ENCODE measurements around the gene HMG20A.

Gene HMG20A

GRCh38 chr15:77502379-77503095 lies 81.8 kb downstream of the HMG20A start:
- no peaks in the 10 kb centered on the region for H3K9me3 ChIP-seq (ENCODE audit: control insufficient read depth, low read length)
- H2AFZ ChIP-seq = no peak overlapping the region
- H3K36me3 ChIP-seq (ENCODE audit: control insufficient read depth, insufficient read depth, low read length) = no peaks in the 10 kb centered on the region
- peaks cover 13% of the 10 kb centered on the region for H3K4me1 ChIP-seq
- H3K27ac ChIP-seq = no peak overlapping the region
- H3K27me3 ChIP-seq (ENCODE audit: control insufficient read depth, insufficient read depth, low read length) = no peaks in the 10 kb centered on the region
- H3K4me2 ChIP-seq (ENCODE audit: low read length) = no peak overlapping the region
- H3K4me3 ChIP-seq (ENCODE audit: low read depth, low read length) = no peak overlapping the region
- TF ChIP-seq CTCF (IDR thresholded peaks at IDR 0.05) = no peak
- H3K79me2 ChIP-seq = no peaks in the 10 kb centered on the region
- no peak overlapping the region for H3K9ac ChIP-seq

GRCh38 chr15:77503240-77503639 lies 82.6 kb downstream of the HMG20A start:
- H3K79me2 ChIP-seq = no peaks in the 10 kb centered on the region
- H3K4me3 ChIP-seq (ENCODE audit: low read depth, low read length) = no peak overlapping the region
- TF ChIP-seq CTCF (IDR thresholded peaks at IDR 0.05) = no peak
- no peak overlapping the region for H3K27ac ChIP-seq
- H3K4me2 ChIP-seq (ENCODE audit: low read length) = no peak overlapping the region
- H3K36me3 ChIP-seq (ENCODE audit: control insufficient read depth, insufficient read depth, low read length) = no peaks in the 10 kb centered on the region
- no peak overlapping the region for H2AFZ ChIP-seq
- no peak overlapping the region for H3K9ac ChIP-seq
- H3K27me3 ChIP-seq (ENCODE audit: control insufficient read depth, insufficient read depth, low read length) = no peaks in the 10 kb centered on the region
- H3K4me1 ChIP-seq = peaks cover 14% of the 10 kb centered on the region
- no peaks in the 10 kb centered on the region for H3K9me3 ChIP-seq (ENCODE audit: control insufficient read depth, low read length)

GRCh38 chr15:77503764-77504163 lies 83.1 kb downstream of the HMG20A start:
- no peak overlapping the region for H3K27ac ChIP-seq
- no peak overlapping the region for H3K4me3 ChIP-seq (ENCODE audit: low read depth, low read length)
- no peak overlapping the region for H2AFZ ChIP-seq
- peaks cover 9% of the 10 kb centered on the region for H3K4me1 ChIP-seq
- H3K4me2 ChIP-seq (ENCODE audit: low read length) = no peak overlapping the region
- H3K9ac ChIP-seq = no peak overlapping the region
- TF ChIP-seq CTCF (IDR thresholded peaks at IDR 0.05) = no peak
- no peaks in the 10 kb centered on the region for H3K27me3 ChIP-seq (ENCODE audit: control insufficient read depth, insufficient read depth, low read length)
- H3K9me3 ChIP-seq (ENCODE audit: control insufficient read depth, low read length) = no peaks in the 10 kb centered on the region
- H3K36me3 ChIP-seq (ENCODE audit: control insufficient read depth, insufficient read depth, low read length) = no peaks in the 10 kb centered on the region
- no peaks in the 10 kb centered on the region for H3K79me2 ChIP-seq

GRCh38 chr15:77504306-77504705 lies 83.6 kb downstream of the HMG20A start:
- Histone ChIP-seq H3K36me3 (ENCODE audit: control insufficient read depth, insufficient read depth, low read length) (no peaks in the 10 kb centered on the region), H3K4me2 (ENCODE audit: low read length) (no peak overlapping the region), H2AFZ (no peak overlapping the region), H3K9me3 (ENCODE audit: control insufficient read depth, low read length) (no peaks in the 10 kb centered on the region), H3K9ac (no peak overlapping the region), H3K27ac (no peak overlapping the region), H3K4me1 (peaks cover 6% of the 10 kb centered on the region), H3K79me2 (no peaks in the 10 kb centered on the region), H3K4me3 (ENCODE audit: low read depth, low read length) (no peak overlapping the region), H3K27me3 (ENCODE audit: control insufficient read depth, insufficient read depth, low read length) (no peaks in the 10 kb centered on the region)
- TF ChIP-seq CTCF (IDR thresholded peaks at IDR 0.05) = no peak

- no peak overlapping the region for H3K27ac ChIP-seq
- peaks cover 6% of the 10 kb centered on the region for H3K4me1 ChIP-seq
These were observed 84.2 kb downstream of the HMG20A start for GRCh38 chr15:77504871-77505270.

More at GRCh38 chr15:77504871-77505270, 84.2 kb downstream of the HMG20A start:
- Histone ChIP-seq H3K9ac (no peak overlapping the region), H3K27me3 (ENCODE audit: control insufficient read depth, insufficient read depth, low read length) (no peaks in the 10 kb centered on the region), H2AFZ (no peak overlapping the region), H3K9me3 (ENCODE audit: control insufficient read depth, low read length) (no peaks in the 10 kb centered on the region), H3K4me2 (ENCODE audit: low read length) (no peak overlapping the region), H3K79me2 (no peaks in the 10 kb centered on the region), H3K4me3 (ENCODE audit: low read depth, low read length) (no peak overlapping the region), H3K36me3 (ENCODE audit: control insufficient read depth, insufficient read depth, low read length) (no peaks in the 10 kb centered on the region)
- TF ChIP-seq CTCF (IDR thresholded peaks at IDR 0.05) = no peak
